HCT116 (cell line): ENCODE measurements around the gene TCF7L2. TPM values are rescaled to one million over a fixed set of nuclear protein-coding genes. Genes with fewer than 3 reads are reported as not detected.

Experiments used
- ATAC-seq: fragments of 200-7000 bp; cut with Tn5 transposase; 2 replicates; pipeline ENCODE4 v1.9.1; 2020; ENCODE audit warnings: mild to moderate bottlenecking, moderate library complexity
- BruUV-seq: library from RNA; stranded (reverse); fragments of 400-500 nt; replicated peaks from 2 replicates; lab custom pipeline; 2021; lab: Mats Ljungman, UMichigan
- CTCF ChIA-PET: fragments of 300-600 bp; sonication (Branson Sonifier 250); formaldehyde crosslinking; loops from one replicate; lab custom pipeline; 2021; ENCODE audit warnings: antibody characterized with exemption; lab: Charles Lee
- POLR2A ChIA-PET: fragments of 300-600, 350-600 bp; sonication (Branson Sonifier 250); formaldehyde crosslinking; loops from one replicate; lab custom pipeline; 2021; ENCODE audit warnings: antibody characterized with exemption; lab: Charles Lee
- RAD21 ChIA-PET, 2 experiments: fragments of 300-600 bp; sonication (Branson Sonifier 250); formaldehyde crosslinking; loops; one replicate each; lab custom pipeline; 2023; ENCODE audit warnings: low total read pairs in 2 of 2; ENCODE audit not compliant: uncharacterized antibody in 2 of 2, unreplicated experiment in 2 of 2, low non-redundant PET in 1 of 2; lab: Charles Lee
- DNase-seq: peaks from one replicate; pipeline ENCODE4 v3.0.0-alpha.2; 2010; ENCODE audit warnings: low read depth, low spot score
- H2AFZ ChIP-seq: fragments of 200-600 bp; shearing (Covaris generic), sonication (generic); 2 replicates; pipeline ENCODE4 v1.6.1; 2017; ENCODE audit warnings: low read depth, mixed run types, mixed read lengths, antibody characterized with exemption, low read length; ENCODE audit not compliant: poor library complexity, severe bottlenecking
- H3K27ac ChIP-seq: 2 replicates; pipeline ENCODE4 v1.5.1; 2012; ENCODE audit warnings: low read depth, low read length
- H3K27me3 ChIP-seq: fragments of 200-600 bp; sonication (generic); 2 replicates; pipeline ENCODE4 v1.6.1; 2016; ENCODE audit warnings: mixed run types, low read length, mixed read lengths; ENCODE audit not compliant: insufficient read depth
- H3K36me3 ChIP-seq, 2 experiments: fragments of 200-500 bp in 1 of 2; fragments of 200-600 bp in 1 of 2; sonication (Bioruptor generic) in 1 of 2; sonication (generic) in 1 of 2; 2 replicates each; pipeline versions ENCODE4 v1.5.1 to v1.6.1; 2014 to 2016; ENCODE audit warnings: low read length in 2 of 2, inconsistent platforms in 1 of 2, mixed read lengths in 1 of 2, mixed run types in 1 of 2; ENCODE audit not compliant: insufficient read depth in 2 of 2, control insufficient read depth in 1 of 2
- H3K4me1 ChIP-seq, 2 experiments: fragments of 200-600 bp in 1 of 2; sonication (generic) in 1 of 2; 2 replicates each; pipeline versions ENCODE4 v1.5.1 to v1.6.1; 2012 to 2017; ENCODE audit warnings: low read length in 2 of 2, inconsistent platforms in 1 of 2, mild to moderate bottlenecking in 1 of 2, mixed read lengths in 1 of 2, mixed run types in 1 of 2, moderate library complexity in 1 of 2; ENCODE audit not compliant: insufficient read depth in 2 of 2, control insufficient read depth in 1 of 2
- H3K4me2 ChIP-seq: fragments of 200-600 bp; sonication (generic); 2 replicates; pipeline ENCODE4 v1.6.1; 2017; ENCODE audit warnings: mixed run types, low read length, mixed read lengths
- H3K4me3 ChIP-seq, 2 experiments: fragments of 200-600 bp in 1 of 2; sonication (generic) in 1 of 2; replicated peaks in 1 of 2; 2 replicates each; pipeline ENCODE4 v1.5.1; 2011 to 2016; ENCODE audit warnings: low read length in 2 of 2, control low read depth in 1 of 2, low read depth in 1 of 2, mild to moderate bottlenecking in 1 of 2, mixed read lengths in 1 of 2, mixed run types in 1 of 2
- H3K79me2 ChIP-seq: fragments of 200-600 bp; sonication (generic); 2 replicates; pipeline ENCODE4 v1.6.1; 2017; ENCODE audit warnings: mild to moderate bottlenecking, mixed run types, low read length, moderate library complexity, mixed read lengths; ENCODE audit not compliant: insufficient read depth
- H3K9ac ChIP-seq: fragments of 200-600 bp; sonication (generic); 2 replicates; pipeline ENCODE4 v1.6.1; 2016; ENCODE audit warnings: low read length, mixed read lengths
- H3K9me2 ChIP-seq: fragments of 200-600 bp; sonication (generic), shearing (Covaris generic); 2 replicates; pipeline ENCODE4 v1.6.1; 2017; ENCODE audit warnings: mixed run types, mild to moderate bottlenecking, moderate library complexity; ENCODE audit not compliant: insufficient read depth
- H3K9me3 ChIP-seq, 2 experiments: fragments of 200-500 bp in 1 of 2; fragments of 200-600 bp in 1 of 2; sonication (Bioruptor generic) in 1 of 2; sonication (generic) in 1 of 2; 2 replicates each; pipeline ENCODE4 v1.6.1; 2014 to 2017; ENCODE audit warnings: low read length in 2 of 2, mixed read lengths in 2 of 2, inconsistent platforms in 1 of 2, low read depth in 1 of 2, mild to moderate bottlenecking in 1 of 2, mixed run types in 1 of 2, moderate library complexity in 1 of 2; ENCODE audit not compliant: control insufficient read depth in 1 of 2, insufficient read depth in 1 of 2
- H4K20me1 ChIP-seq: fragments of 200-600 bp; sonication (generic), shearing (Covaris generic); 2 replicates; pipeline ENCODE4 v1.6.1; 2017; ENCODE audit warnings: mixed run types, mild to moderate bottlenecking, moderate library complexity; ENCODE audit not compliant: insufficient read depth
- CEBPB ChIP-seq: IDR thresholded peaks from 2 replicates; pipeline ENCODE4 v1.6.1; 2012; ENCODE audit warnings: low read depth
- JUND ChIP-seq: IDR thresholded peaks from 2 replicates; pipeline ENCODE4 v1.6.1; 2012
- POLR2AphosphoS5 ChIP-seq: IDR thresholded peaks from 2 replicates; pipeline ENCODE4 v1.6.1; 2011; ENCODE audit warnings: mild to moderate bottlenecking, low read depth, low read length, moderate library complexity
- RAD21 ChIP-seq: IDR thresholded peaks from 2 replicates; pipeline ENCODE4 v1.6.1; 2012; ENCODE audit warnings: low read depth, mild to moderate bottlenecking
- SP1 ChIP-seq: IDR thresholded peaks from 2 replicates; pipeline ENCODE4 v1.6.1; 2012; ENCODE audit warnings: low read depth
- SRF ChIP-seq: IDR thresholded peaks from 2 replicates; pipeline ENCODE4 v1.6.1; 2012; ENCODE audit warnings: low read depth
- intact Hi-C: fragments of 100-400 bp; cut with micrococcal nuclease; formaldehyde crosslinking; loops from 2 replicates; pipeline ENCODE4 v1.10.0; 2022
- total RNA-seq: library from RNA; stranded (reverse); gene quantifications from one replicate; pipeline ENCODE4 v1.2.1, GENCODE V29; 2021; ENCODE audit not compliant: unreplicated experiment
- TF ChIP-seq, protein P1 (sequence below), 3 experiments: fragments of 200-600 bp in 1 of 3; sonication (generic) in 1 of 3; IDR thresholded peaks in 2 of 3; conservative IDR thresholded peaks in 1 of 3; 2 replicates each; pipeline ENCODE4 v1.5.1; 2012 to 2017; ENCODE audit warnings: low read depth in 2 of 3, low read length in 2 of 3, antibody characterized with exemption in 1 of 3, borderline replicate concordance in 1 of 3, control low read depth in 1 of 3, mild to moderate bottlenecking in 1 of 3, mixed read lengths in 1 of 3, mixed run types in 1 of 3, moderate library complexity in 1 of 3; ENCODE audit not compliant: insufficient read depth in 1 of 3
- TF ChIP-seq, protein P2 (sequence below): IDR thresholded peaks from 2 replicates; pipeline ENCODE4 v1.6.1; 2012; ENCODE audit warnings: low read depth

The TCF7L2 gene
- total RNA-seq, 1 experiment from 2014 or later, result 164 TPM

DNA sequence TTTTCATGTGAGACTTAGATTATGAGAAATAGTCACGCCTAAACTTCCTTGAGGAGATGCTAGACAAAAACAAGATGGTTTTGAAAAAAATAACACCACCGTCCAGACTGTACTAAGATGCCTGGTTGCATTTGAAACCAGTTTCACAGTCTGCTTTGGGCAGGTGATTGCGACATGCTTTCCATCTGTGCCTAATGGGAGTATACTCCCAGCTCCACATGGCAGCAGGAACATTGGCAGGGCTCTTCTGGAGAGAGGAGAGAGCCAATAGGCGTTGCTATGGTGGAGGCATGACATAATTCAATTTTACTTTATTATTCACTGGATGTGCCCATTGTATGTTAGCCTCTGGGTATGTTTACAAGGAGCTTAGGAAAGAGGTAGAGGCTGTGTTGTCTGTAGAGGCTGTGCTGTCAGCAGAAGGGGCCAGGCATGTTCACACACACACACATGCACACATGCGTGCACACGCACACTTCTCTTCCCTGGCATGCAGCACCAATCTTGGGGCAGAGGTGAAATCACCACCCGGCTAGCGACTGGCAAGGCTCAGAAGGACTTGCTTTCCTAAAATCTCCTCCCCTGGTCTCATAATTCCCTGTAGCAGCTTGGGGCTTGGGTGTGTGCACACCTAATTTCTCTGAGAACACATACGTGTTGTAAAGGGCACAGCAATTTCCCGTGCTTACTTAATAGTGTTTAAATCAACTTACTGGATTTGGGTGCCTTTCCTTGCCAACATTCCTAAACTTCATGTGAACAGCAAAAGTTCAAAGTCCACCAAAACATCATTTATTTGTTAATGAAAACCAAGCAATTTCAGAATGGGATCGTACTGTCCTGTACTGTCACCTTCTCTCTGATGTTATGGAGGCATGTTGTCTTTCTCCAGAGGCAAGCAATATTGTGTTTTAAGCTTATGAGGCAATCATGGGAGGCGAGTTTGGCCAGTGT lies 162.1 kb downstream of the TCF7L2 start:
- TF ChIP-seq RAD21, result no peak
- 0 out of 2 replicates have a peak, but pooled peaks have one; percentile 15 for TF ChIP-seq POLR2AphosphoS5
- peak; percentile 69 for TF ChIP-seq CEBPB
- H3K27me3 ChIP-seq, result no peaks in the 10 kb centered on the region
- DNase-seq (no peak), ATAC-seq (no peak)
- H3K9me3 ChIP-seq, result no peaks in the 10 kb centered on the region
- 0 out of 4 replicates have a peak, but pooled peaks cover 0 to 9% of the 10 kb centered on the region in 2 experiments for H3K36me3 ChIP-seq
- ChIA-PET RAD21 (no interaction called here), CTCF (no interaction called here), POLR2A (no interaction called here)
- intact Hi-C loops, result loop anchor here (10.0 kb wide), 1 partner anchor 547 kb away; no protein-coding TSS in a partner anchor
- H3K4me3 ChIP-seq, result no peak overlapping the region
- no peak overlapping the region for H3K4me2 ChIP-seq
- H3K79me2 ChIP-seq, result peaks cover 97% of the 10 kb centered on the region
- H3K9ac ChIP-seq, result no peak overlapping the region
- no peaks in the 10 kb centered on the region for H3K9me2 ChIP-seq
- no peak overlapping the region for H3K27ac ChIP-seq
- peaks cover 27% of the 10 kb centered on the region for H4K20me1 ChIP-seq
- peaks cover 0 to 7% of the 10 kb centered on the region in 2 experiments; a peak in 1 of 4 replicates for H3K4me1 ChIP-seq
- no TSS peak for BruUV-seq
- no peak overlapping the region for H2AFZ ChIP-seq

DNA sequence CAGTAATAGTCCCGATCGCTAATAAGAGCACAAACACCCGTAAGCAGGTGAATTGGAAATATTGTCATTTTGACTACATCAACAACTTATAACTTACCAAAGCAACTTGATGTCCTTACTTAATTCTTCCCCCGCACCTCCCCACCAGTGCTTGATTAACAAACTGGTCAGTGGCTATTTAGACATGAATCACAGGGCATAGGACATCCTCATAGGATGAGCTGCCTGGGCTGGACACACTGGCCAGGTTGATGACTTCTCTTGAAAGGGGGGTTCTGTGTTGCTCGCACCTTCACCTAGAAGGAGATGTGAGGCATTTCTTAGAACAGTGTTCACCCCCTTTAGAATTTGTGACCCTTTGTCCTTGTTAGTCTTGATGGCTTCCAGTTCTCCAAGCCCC lies 163.2 kb downstream of the TCF7L2 start:
- H3K9ac ChIP-seq, result no peak overlapping the region
- TF ChIP-seq RAD21 (no peak), SRF (no peak), SP1 (no peak), JUND (no peak), POLR2AphosphoS5 (peak; percentile 12; the same call in 1 of the 2 replicates)
- TF ChIP-seq, protein P1, sequence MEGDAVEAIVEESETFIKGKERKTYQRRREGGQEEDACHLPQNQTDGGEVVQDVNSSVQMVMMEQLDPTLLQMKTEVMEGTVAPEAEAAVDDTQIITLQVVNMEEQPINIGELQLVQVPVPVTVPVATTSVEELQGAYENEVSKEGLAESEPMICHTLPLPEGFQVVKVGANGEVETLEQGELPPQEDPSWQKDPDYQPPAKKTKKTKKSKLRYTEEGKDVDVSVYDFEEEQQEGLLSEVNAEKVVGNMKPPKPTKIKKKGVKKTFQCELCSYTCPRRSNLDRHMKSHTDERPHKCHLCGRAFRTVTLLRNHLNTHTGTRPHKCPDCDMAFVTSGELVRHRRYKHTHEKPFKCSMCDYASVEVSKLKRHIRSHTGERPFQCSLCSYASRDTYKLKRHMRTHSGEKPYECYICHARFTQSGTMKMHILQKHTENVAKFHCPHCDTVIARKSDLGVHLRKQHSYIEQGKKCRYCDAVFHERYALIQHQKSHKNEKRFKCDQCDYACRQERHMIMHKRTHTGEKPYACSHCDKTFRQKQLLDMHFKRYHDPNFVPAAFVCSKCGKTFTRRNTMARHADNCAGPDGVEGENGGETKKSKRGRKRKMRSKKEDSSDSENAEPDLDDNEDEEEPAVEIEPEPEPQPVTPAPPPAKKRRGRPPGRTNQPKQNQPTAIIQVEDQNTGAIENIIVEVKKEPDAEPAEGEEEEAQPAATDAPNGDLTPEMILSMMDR (IDR thresholded peaks at IDR 0.05 in 2 of 3, conservative IDR thresholded peaks at IDR 0.05 in 1 of 3; ENCODE audit: borderline replicate concordance in 1 of 3, insufficient read depth in 1 of 3, low read depth in 2 of 3, low read length in 2 of 3), result no peak
- TF ChIP-seq, protein P2, sequence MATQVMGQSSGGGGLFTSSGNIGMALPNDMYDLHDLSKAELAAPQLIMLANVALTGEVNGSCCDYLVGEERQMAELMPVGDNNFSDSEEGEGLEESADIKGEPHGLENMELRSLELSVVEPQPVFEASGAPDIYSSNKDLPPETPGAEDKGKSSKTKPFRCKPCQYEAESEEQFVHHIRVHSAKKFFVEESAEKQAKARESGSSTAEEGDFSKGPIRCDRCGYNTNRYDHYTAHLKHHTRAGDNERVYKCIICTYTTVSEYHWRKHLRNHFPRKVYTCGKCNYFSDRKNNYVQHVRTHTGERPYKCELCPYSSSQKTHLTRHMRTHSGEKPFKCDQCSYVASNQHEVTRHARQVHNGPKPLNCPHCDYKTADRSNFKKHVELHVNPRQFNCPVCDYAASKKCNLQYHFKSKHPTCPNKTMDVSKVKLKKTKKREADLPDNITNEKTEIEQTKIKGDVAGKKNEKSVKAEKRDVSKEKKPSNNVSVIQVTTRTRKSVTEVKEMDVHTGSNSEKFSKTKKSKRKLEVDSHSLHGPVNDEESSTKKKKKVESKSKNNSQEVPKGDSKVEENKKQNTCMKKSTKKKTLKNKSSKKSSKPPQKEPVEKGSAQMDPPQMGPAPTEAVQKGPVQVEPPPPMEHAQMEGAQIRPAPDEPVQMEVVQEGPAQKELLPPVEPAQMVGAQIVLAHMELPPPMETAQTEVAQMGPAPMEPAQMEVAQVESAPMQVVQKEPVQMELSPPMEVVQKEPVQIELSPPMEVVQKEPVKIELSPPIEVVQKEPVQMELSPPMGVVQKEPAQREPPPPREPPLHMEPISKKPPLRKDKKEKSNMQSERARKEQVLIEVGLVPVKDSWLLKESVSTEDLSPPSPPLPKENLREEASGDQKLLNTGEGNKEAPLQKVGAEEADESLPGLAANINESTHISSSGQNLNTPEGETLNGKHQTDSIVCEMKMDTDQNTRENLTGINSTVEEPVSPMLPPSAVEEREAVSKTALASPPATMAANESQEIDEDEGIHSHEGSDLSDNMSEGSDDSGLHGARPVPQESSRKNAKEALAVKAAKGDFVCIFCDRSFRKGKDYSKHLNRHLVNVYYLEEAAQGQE, result no peak
- TF ChIP-seq, all 23 proteins: peak for 1
- peaks cover 99% of the 10 kb centered on the region for H3K79me2 ChIP-seq
- H3K4me3 ChIP-seq, result no peak overlapping the region
- no peaks in the 10 kb centered on the region for H3K9me3 ChIP-seq
- H4K20me1 ChIP-seq, result peaks cover 27% of the 10 kb centered on the region
- no peak overlapping the region for H2AFZ ChIP-seq
- H3K36me3 ChIP-seq, result 0 out of 4 replicates have a peak, but pooled peaks cover 0 to 9% of the 10 kb centered on the region in 2 experiments
- H3K4me2 ChIP-seq, result no peak overlapping the region
- H3K27ac ChIP-seq, result no peak overlapping the region
- no peaks in the 10 kb centered on the region for H3K9me2 ChIP-seq
- CTCF ChIA-PET, result no interaction called here
- no peak for DNase-seq
- RAD21 ChIA-PET, result no interaction called here
- intact Hi-C loops, result loop anchor here (10.0 kb wide), 1 partner anchor 548 kb away; no protein-coding TSS in a partner anchor
- POLR2A ChIA-PET, result no interaction called here
- H3K4me1 ChIP-seq, result peaks cover 0 to 1% of the 10 kb centered on the region in 2 experiments; a peak in 1 of 4 replicates
- H3K27me3 ChIP-seq, result no peaks in the 10 kb centered on the region
- no TSS peak for BruUV-seq
- no peak for ATAC-seq
